ENCODE data around the gene GPC6.
A peak's percentile ranks its signal among the peaks of the same experiment; 100 is the strongest.

The GPC6 gene

DNA sequence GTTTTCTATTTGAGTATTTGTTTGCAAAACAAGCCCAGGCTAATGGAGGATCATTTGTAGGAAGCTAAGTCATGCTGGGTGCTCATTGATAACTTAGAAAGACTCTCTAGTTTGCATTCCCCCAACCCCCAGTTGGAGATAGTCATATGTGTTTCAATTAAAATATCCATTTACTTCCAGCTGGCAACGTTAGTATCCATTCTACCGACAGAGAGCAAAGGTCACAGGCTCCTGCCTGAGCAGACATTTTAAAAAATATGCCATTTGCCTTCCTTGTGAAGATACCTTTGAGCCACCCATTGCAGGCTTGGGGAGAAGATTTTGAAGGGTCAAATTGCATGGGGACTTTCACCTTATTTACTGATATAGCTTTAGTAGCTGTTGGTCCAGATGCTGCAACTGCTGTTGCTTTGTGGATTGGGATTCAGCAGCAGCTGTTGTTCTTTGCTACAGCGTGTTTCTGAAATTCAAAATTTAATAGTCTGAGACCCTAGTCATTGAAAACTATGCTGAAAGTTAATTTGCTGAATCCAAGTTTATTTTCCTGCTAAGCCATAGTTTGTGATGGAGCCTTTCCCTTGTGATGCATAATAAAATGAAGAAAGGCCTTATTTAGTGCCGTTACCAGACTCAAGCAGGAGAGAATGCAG, 335.1 kb downstream of the GPC6 start:
- Mint-ChIP-seq H3K4me3 (no peak overlapping the region), H3K27me3 (ENCODE audit: low read depth, poor library complexity) (no peaks in the 10 kb centered on the region), H3K9me3 (no peaks in the 10 kb centered on the region), H3K27ac (peak overlapping the region; percentile 69), H3K4me1 (peaks cover 6% of the 10 kb centered on the region), H3K36me3 (ENCODE audit: low read depth) (no peaks in the 10 kb centered on the region)
- no peak for DNase-seq
- TF ChIP-seq, protein P1, sequence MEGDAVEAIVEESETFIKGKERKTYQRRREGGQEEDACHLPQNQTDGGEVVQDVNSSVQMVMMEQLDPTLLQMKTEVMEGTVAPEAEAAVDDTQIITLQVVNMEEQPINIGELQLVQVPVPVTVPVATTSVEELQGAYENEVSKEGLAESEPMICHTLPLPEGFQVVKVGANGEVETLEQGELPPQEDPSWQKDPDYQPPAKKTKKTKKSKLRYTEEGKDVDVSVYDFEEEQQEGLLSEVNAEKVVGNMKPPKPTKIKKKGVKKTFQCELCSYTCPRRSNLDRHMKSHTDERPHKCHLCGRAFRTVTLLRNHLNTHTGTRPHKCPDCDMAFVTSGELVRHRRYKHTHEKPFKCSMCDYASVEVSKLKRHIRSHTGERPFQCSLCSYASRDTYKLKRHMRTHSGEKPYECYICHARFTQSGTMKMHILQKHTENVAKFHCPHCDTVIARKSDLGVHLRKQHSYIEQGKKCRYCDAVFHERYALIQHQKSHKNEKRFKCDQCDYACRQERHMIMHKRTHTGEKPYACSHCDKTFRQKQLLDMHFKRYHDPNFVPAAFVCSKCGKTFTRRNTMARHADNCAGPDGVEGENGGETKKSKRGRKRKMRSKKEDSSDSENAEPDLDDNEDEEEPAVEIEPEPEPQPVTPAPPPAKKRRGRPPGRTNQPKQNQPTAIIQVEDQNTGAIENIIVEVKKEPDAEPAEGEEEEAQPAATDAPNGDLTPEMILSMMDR (IDR thresholded peaks at IDR 0.05) = no peak

DNA sequence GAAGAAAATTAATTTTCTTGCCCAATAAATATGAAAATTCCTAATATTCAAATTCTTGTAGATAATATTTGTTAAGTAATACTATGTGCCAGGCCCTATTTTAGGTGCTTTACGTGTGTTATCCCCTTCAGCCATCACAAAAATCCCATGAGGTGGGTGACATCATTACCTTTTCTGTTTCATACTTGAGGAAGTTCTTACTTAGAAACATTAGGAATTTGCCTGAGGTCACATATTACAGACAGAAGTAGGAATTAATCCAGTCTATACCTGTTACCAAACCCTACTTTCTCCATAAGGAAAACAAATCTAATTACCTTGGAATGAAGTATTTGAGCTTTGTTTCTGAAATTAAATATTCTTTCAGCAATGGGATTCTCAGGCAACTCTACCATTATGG, 336.1 kb downstream of the GPC6 start:
- Mint-ChIP-seq H3K4me1 (peaks cover 6% of the 10 kb centered on the region), H3K9me3 (no peaks in the 10 kb centered on the region), H3K27ac (no peak overlapping the region), H3K4me3 (no peak overlapping the region), H3K36me3 (ENCODE audit: low read depth) (no peaks in the 10 kb centered on the region), H3K27me3 (ENCODE audit: low read depth, poor library complexity) (no peaks in the 10 kb centered on the region)
- TF ChIP-seq, protein P1 (IDR thresholded peaks at IDR 0.05) = no peak
- no peak for DNase-seq

DNA sequence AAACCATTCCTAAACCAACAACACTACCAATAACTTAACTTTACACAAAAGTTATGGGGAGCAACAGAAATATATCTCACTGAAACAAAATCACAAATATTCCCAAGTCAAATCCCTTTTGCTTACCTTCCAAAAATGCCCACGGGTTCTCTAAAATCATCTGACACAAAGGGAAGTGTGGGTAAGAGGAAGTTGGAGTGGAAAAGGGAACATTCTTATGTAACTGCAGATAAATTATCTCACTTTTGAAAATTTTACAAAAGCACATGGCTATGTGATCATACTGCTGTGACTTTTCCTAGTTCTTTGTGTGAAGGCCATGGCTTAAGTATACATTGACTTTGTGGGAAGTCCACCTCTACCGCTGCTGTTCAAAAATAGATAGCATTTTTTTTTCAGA, 350.5 kb downstream of the GPC6 start:
- Mint-ChIP-seq H3K9me3 (no peaks in the 10 kb centered on the region), H3K36me3 (ENCODE audit: low read depth) (no peaks in the 10 kb centered on the region), H3K27ac (no peak overlapping the region), H3K4me3 (no peak overlapping the region), H3K27me3 (ENCODE audit: low read depth, poor library complexity) (no peaks in the 10 kb centered on the region), H3K4me1 (no peaks in the 10 kb centered on the region)
- TF ChIP-seq, protein P1 (IDR thresholded peaks at IDR 0.05) = no peak
- DNase-seq = no peak

DNA sequence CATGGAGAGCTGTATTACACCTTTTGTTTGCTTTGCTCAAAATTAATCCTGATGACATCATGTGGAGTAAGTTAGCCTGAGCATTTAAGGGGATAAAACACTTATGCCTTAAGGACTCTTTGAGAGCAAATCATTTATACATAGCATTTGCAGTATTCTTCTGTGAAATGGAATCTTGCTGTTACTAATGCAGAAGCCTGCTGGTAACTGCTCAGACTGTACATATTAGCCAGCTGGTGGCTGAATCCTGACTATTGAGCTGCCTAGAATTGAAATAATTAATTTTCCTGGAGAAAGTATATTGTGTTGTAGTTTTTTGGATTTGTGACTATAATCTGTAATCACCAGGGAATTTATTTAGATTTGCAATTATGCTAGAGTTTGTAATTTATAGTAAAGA, 363.2 kb downstream of the GPC6 start:
- DNase-seq = no peak
- Mint-ChIP-seq H3K4me3 (no peak overlapping the region), H3K9me3 (no peaks in the 10 kb centered on the region), H3K27me3 (ENCODE audit: low read depth, poor library complexity) (no peaks in the 10 kb centered on the region), H3K36me3 (ENCODE audit: low read depth) (no peaks in the 10 kb centered on the region), H3K27ac (no peak overlapping the region), H3K4me1 (no peaks in the 10 kb centered on the region)
- TF ChIP-seq, protein P1 (IDR thresholded peaks at IDR 0.05) = no peak

DNA sequence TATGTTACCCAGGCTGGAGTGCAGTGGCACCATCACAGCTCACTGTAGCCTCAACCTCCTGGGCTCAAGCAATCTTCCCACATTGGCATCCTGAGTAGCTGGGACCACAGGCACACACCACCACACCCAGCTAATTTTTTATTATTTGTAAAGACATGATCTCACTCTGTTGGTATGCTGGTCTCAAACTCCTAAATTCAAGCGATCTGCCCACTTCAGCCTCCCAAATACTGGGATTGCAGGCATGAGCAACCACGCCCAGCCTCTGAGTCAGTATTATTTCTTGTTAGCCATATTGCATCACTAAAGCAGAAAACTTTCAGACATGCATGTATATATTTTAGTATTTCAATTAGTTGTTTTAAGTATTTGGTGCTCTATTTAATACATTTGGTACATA, 376.4 kb downstream of the GPC6 start:
- no peaks in the 10 kb centered on the region for H3K9me3 Mint-ChIP-seq
- no peak overlapping the region for H3K27ac Mint-ChIP-seq
- H3K36me3 Mint-ChIP-seq (ENCODE audit: low read depth) = no peaks in the 10 kb centered on the region
- TF ChIP-seq, protein P1 (IDR thresholded peaks at IDR 0.05) = no peak
- no peaks in the 10 kb centered on the region for H3K4me1 Mint-ChIP-seq
- no peak for DNase-seq
- H3K4me3 Mint-ChIP-seq = no peak overlapping the region
- H3K27me3 Mint-ChIP-seq (ENCODE audit: low read depth, poor library complexity) = no peaks in the 10 kb centered on the region

DNA sequence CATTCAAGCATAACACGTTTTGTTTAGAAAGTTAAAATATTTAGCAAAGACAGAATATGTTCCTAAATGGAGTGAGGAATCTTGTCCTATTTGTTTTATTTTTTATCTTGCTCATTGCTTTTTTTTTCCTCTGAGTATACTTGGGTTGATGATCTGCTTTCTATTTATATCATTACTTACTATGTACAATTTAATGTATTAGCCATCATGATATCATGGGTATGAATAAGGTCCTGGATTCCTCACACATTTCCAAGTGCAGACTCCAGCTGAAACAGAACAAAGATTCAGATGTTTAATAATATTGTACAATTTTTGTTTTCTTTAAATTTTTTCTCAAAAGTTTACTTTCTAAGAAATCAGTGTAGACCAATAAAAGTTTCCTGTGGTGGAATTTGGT, 388.2 kb downstream of the GPC6 start:
- DNase-seq = no peak
- Mint-ChIP-seq H3K4me3 (no peak overlapping the region), H3K27ac (no peak overlapping the region), H3K9me3 (no peaks in the 10 kb centered on the region), H3K27me3 (ENCODE audit: low read depth, poor library complexity) (no peaks in the 10 kb centered on the region), H3K36me3 (ENCODE audit: low read depth) (no peaks in the 10 kb centered on the region), H3K4me1 (peaks cover 6% of the 10 kb centered on the region)
- TF ChIP-seq, protein P1 (IDR thresholded peaks at IDR 0.05) = no peak

All from nephron progenitor cell (in vitro differentiated cells).